Ishikawa (cell line): ENCODE data around the gene RASSF4.

Experiments used
- CEBPB ChIP-seq: IDR thresholded peaks from 2 replicates; pipeline ENCODE4 v1.6.1; 2012
- CREB1 ChIP-seq: IDR thresholded peaks from 2 replicates; pipeline ENCODE4 v1.6.1; 2012; ENCODE audit warnings: low read depth
- EGR1 ChIP-seq: IDR thresholded peaks from 2 replicates; pipeline ENCODE4 v1.6.1; 2012
- EP300 ChIP-seq: IDR thresholded peaks from 2 replicates; pipeline ENCODE4 v1.6.1; 2012; ENCODE audit warnings: borderline replicate concordance
- FOXM1 ChIP-seq: IDR thresholded peaks from 2 replicates; pipeline ENCODE4 v1.6.1; 2012; ENCODE audit warnings: low read depth, borderline replicate concordance
- NFIC ChIP-seq: IDR thresholded peaks from 2 replicates; pipeline ENCODE4 v1.6.1; 2012
- RAD21 ChIP-seq: IDR thresholded peaks from 2 replicates; pipeline ENCODE4 v1.6.1; 2012; ENCODE audit warnings: low read depth
- TAF1 ChIP-seq: IDR thresholded peaks from 2 replicates; pipeline ENCODE4 v1.6.1; 2012; ENCODE audit warnings: low read depth, mild to moderate bottlenecking
- TCF12 ChIP-seq: IDR thresholded peaks from 2 replicates; pipeline ENCODE4 v1.6.1; 2012; ENCODE audit warnings: low read depth
- TEAD4 ChIP-seq: IDR thresholded peaks from 2 replicates; pipeline ENCODE4 v1.6.1; 2012
- YY1 ChIP-seq: IDR thresholded peaks from 2 replicates; pipeline ENCODE4 v1.6.1; 2012; ENCODE audit warnings: low read depth
- ZBTB7A ChIP-seq: IDR thresholded peaks from 2 replicates; pipeline ENCODE4 v1.6.1; 2012; ENCODE audit warnings: low read depth
- TF ChIP-seq, protein P1 (sequence below): IDR thresholded peaks from 2 replicates; pipeline ENCODE4 v1.6.1; 2012
- TF ChIP-seq, protein P2 (sequence below): IDR thresholded peaks from 2 replicates; pipeline ENCODE4 v1.6.1; 2012; ENCODE audit warnings: low read depth, mild to moderate bottlenecking
- TF ChIP-seq, protein P3 (sequence below): IDR thresholded peaks from 2 replicates; pipeline ENCODE4 v1.6.1; 2012

The RASSF4 gene

DNA sequence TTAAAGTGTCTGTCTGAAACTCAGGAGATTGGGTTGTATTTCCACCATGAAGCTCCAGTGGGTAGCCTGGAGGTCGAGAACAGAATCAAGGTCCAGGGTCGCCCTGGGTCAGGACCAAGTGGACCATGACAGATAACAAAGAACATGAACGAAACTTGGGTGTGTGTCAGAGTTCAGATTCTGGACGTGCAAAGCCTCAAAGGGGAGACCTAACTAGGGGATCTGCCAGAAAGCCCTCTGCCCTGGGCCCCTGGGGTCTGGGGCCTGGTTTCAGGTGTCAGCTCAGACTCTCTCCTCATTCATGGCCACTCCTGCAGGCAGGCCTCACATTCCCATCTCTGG is 1.6 kb downstream of the RASSF4 start:
- TF ChIP-seq CREB1: no peak
- TF ChIP-seq, protein P1, sequence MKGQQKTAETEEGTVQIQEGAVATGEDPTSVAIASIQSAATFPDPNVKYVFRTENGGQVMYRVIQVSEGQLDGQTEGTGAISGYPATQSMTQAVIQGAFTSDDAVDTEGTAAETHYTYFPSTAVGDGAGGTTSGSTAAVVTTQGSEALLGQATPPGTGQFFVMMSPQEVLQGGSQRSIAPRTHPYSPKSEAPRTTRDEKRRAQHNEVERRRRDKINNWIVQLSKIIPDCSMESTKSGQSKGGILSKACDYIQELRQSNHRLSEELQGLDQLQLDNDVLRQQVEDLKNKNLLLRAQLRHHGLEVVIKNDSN: no peak

DNA sequence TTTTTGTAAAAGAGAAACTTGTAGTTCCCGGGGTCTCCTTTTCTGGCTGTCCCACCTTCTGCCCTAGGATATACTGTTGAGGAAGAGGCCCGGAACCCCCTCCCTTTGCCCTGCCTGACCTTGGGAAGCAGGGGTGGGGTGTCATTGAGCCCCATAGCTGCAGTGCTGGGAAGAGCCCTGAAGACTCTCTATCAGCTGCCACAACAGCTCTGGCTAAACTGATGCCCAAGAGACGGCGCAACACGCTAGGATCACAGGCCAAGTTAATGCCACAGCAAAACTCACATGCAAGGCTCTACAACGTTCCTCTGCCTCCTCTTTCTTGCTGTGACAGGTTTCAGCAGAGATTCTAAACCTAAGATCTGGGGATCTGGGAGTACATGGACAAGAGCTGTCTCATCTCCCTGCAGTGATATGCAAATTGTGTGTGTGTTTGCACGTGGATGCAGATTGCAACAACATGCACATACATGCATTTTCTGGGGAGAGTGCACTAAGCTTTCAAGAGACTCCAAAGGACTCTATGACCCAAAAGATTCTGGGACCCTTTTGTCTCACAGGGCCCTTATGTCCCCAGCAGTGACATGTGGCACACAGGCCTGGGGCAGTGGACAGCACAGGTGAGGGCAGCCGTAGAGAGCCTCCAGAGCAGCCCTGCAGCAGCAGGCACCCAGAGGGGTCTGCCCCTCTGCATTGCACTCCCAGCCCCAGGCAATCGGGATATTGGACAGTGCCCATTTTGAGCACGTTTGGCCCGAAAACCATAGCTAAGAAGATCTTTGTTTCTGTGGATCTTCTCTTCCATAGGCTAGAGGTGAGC is 2.5 kb downstream of the RASSF4 start:
- TF ChIP-seq TCF12: no peak
- TF ChIP-seq, protein P2, sequence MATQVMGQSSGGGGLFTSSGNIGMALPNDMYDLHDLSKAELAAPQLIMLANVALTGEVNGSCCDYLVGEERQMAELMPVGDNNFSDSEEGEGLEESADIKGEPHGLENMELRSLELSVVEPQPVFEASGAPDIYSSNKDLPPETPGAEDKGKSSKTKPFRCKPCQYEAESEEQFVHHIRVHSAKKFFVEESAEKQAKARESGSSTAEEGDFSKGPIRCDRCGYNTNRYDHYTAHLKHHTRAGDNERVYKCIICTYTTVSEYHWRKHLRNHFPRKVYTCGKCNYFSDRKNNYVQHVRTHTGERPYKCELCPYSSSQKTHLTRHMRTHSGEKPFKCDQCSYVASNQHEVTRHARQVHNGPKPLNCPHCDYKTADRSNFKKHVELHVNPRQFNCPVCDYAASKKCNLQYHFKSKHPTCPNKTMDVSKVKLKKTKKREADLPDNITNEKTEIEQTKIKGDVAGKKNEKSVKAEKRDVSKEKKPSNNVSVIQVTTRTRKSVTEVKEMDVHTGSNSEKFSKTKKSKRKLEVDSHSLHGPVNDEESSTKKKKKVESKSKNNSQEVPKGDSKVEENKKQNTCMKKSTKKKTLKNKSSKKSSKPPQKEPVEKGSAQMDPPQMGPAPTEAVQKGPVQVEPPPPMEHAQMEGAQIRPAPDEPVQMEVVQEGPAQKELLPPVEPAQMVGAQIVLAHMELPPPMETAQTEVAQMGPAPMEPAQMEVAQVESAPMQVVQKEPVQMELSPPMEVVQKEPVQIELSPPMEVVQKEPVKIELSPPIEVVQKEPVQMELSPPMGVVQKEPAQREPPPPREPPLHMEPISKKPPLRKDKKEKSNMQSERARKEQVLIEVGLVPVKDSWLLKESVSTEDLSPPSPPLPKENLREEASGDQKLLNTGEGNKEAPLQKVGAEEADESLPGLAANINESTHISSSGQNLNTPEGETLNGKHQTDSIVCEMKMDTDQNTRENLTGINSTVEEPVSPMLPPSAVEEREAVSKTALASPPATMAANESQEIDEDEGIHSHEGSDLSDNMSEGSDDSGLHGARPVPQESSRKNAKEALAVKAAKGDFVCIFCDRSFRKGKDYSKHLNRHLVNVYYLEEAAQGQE: no peak
- no peak for TF ChIP-seq ZBTB7A
- TF ChIP-seq CREB1: no peak
- TF ChIP-seq EP300: no peak
- TF ChIP-seq, protein P3, sequence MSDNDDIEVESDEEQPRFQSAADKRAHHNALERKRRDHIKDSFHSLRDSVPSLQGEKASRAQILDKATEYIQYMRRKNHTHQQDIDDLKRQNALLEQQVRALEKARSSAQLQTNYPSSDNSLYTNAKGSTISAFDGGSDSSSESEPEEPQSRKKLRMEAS: no peak
- no peak for TF ChIP-seq TAF1
- TF ChIP-seq TEAD4: no peak
- TF ChIP-seq RAD21: no peak
- TF ChIP-seq EGR1: no peak
- no peak for TF ChIP-seq NFIC

DNA sequence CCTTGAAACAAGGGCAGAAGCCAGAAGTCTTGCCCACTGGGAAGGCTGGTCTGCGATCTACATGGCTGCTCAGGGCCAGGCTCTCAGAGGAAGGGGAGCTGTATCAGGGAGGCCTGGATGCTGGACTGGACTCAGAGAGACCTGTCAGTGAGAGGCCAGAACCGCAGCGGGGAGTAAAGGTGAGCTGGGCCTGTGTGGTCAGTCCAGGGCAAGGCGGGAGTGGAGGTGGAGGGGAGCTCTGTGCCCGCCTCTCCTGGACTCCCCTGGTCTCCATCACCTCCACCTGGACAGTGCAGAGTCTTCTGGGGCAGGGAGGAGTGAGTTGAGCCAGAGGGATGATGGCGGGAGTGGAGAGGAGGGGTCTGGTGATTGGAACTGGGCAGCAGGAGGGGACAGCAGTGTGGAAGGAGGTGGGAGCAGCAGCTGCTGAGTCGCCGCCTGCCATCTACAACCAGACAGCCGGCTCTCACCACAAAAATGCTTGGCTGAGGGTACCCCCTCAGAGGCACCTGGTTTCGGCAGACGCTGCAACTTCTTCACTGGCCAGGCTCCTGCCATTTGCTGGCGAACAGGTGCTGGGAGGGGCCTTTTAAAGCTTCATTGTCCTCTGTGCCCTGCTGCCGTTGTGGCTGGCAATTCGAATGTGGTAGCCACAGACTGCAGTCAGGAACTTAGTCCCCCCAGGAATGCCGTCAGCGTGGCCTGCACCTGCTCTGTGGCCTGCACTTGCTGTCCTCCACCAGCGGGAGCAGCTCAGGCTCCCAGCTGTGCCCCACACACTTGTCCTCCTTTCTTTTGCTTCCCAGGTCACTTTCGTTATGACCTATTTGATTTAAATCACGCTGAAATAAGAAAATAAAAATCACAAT is 3.5 kb downstream of the RASSF4 start:
- TF ChIP-seq CEBPB: no peak

DNA sequence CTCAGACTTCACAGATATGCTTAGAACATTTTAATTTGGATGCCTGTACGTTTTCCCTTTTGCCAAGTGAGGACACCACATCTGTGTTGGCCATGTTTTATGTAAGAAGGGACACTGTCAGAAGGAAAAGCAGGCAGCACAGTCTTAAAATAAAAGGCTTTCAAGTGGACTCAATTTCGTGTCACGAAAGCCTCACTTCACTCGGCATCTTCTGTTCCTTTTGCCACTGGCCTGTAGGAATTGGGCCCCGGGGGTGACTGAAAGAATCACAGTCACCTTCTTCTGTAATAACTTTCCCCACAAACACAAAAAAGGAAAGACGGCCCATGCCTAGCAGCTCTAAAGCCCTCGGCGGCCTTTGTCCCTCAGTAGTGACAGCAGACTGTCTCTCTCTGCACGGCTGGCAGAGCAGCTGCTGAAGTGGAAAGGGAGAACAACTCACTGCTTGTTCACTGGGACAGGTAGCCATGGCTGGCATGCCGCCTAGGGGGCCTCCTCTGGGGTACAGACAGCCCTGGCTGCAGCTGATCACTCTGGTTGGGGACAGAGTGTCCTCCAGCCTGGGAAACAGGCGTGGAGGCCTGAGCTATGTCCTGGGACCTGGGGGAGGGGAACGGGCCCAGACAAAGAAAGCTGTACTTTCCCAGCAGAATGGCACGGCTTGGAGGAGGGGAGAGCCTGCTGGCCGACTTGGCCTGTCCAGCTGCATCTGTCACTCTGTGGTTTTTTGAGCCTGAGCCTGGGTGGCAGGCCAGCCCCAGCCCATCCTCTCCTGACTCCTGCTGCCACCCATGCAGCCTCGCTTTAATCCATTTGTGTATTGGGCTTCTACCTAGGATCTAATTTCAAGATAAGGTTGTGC is 4.4 kb downstream of the RASSF4 start:
- TF ChIP-seq FOXM1 (no peak), ZBTB7A (no peak), CEBPB (no peak), RAD21 (no peak), TAF1 (no peak), TCF12 (no peak), CREB1 (no peak), NFIC (no peak), EGR1 (no peak), EP300 (no peak), TEAD4 (no peak), YY1 (no peak)
- TF ChIP-seq, protein P3: no peak
- TF ChIP-seq, protein P1: no peak
- TF ChIP-seq, protein P2: no peak

DNA sequence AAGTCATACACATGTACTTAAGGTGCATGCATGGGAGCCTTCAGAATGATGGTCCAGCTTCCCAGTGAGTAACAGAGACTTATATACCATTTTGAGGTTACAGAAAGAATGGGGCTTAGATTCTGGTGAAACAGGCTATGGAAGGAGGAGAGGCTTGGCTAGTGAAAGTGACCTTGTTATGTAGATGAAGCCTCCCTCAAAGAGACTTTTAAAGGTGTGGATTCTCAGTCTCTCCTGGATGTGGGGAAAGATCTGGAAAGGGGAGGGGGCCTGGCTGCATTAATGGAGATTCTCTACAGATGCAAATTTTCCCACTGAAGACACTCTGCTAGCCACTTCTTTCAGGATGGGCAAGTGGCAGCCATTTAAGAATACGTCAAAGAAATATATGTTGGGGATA is 5.5 kb downstream of the RASSF4 start:
- TF ChIP-seq, protein P1: no peak
- TF ChIP-seq CEBPB (no peak), TEAD4 (no peak), TAF1 (no peak), EGR1 (no peak), FOXM1 (no peak), TCF12 (no peak), RAD21 (no peak), NFIC (no peak), CREB1 (no peak), ZBTB7A (no peak), EP300 (no peak)
- TF ChIP-seq, protein P2: no peak
- TF ChIP-seq, protein P3: no peak
